Glomerular endothelial cell (primary cell): ENCODE measurements around the gene SLC7A1. TPM values are rescaled to one million over a fixed set of nuclear protein-coding genes. Genes with fewer than 3 reads are reported as not detected.
A peak's percentile ranks its signal among the peaks of the same experiment; 100 is the strongest.

ENCODE experiments used
- DNase-seq: peaks from one replicate; pipeline ENCODE4 v3.0.0-alpha.2; 2011; ENCODE audit warnings: low read depth, low spot score; ENCODE audit errors: extremely low read depth
- total RNA-seq: library from RNA; depleted of rRNA; stranded (reverse); fragments of >200 nt; gene quantifications from 2 replicates; pipeline ENCODE4 v1.2.3, GENCODE V29; 2015

The SLC7A1 gene
- total RNA-seq, 1 donor from 2014 or later, result 42.9 TPM

DNA sequence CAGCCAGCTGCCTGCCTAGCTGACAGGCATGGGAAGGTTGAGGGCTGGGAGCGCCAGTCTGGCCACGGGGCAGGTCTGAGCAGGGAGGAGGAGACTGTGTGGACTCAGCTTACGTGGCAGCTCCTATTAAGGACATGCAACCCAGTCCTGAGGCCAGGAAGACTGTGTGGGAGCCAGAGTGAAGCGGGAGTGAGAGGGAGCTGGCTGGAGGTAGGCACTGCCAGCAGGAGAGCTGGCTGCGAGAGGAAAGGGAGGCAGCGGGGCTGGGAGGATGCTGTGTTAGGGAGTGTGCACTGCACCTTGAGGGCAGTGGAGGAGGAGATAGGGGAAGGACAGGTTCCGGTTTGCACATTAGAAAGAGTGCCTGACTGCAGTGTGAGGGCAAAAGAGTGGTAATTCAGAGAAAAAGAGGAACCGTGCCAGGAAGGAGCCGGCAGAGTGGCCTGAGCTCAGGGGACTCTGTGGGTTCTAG is 99.2 kb downstream of the SLC7A1 start:
- no peak for DNase-seq

DNA sequence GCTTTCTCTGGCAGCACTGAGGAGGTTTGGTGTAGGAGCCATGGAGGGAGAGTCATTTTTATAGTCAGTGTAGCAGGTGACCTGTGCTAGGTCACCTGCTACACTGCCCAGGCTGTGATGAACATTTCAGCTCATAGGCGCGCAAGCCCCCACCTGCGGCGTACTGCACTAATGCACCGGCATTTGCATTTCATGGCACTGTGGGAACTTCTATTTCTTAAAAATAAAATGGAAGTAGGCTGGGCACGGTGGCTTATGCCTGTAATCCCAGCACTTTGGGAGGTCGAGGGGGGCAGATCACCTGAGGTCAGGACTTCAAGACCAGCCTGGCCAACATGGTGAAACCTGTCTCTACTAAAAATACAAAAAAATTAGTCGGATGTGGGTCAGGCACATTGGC is 101.0 kb downstream of the SLC7A1 start:
- no peak for DNase-seq

DNA sequence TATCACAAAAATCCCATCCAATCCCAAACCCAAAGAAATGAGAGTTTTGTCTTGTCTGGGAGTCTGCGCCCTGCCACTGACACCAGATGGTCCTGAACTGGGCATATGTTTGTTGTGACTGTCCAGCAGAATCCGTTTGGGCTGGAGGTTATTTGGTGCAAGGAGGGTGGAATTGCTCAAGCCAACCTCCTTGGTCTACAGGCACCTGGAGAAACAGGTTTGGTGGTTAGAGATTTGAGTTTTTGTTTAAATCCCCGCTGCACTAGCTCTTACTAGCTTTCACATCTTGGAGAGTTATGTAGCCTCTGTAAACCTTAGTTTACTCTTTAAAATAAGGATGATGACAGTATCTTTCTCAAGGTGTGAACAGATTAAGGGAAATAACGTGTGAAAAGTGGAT is 101.7 kb downstream of the SLC7A1 start:
- DNase-seq, result no peak

DNA sequence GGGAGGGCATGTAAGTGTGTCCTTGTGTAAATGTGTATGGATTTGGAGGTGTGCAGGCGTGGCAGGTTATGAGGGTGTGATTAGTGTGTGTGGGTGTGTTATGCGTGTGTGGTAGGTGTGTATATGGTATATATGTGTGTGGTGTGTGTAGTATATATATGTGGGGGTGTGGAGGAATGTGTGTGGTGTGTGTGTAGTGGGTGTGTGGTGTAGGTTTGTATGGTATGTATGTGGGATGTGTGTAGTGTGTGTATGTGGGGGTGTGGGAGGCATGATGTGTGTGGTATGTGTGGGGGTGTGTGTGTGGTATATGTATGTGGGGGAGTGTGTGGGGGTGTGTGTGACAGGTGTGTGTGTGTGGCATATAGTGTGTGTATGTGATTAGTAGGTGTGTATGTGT is 104.2 kb downstream of the SLC7A1 start:
- no peak for DNase-seq

DNA sequence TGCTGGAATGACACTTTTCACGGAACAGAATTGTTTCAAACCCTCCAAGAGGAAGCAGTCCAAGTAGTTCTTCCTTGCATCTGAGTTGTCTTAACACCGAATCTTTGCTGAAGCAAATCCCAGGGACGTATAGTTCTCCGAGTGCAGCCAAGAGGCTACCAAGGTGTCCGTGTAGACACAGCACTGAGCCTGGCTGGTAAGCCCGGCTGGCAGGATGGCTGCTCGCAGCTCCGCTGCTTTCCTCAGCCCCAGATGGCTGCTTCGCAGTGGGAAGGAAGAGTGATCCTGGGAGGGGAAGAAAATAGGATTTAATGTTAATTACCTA is 105.0 kb downstream of the SLC7A1 start:
- DNase-seq, result no peak

DNA sequence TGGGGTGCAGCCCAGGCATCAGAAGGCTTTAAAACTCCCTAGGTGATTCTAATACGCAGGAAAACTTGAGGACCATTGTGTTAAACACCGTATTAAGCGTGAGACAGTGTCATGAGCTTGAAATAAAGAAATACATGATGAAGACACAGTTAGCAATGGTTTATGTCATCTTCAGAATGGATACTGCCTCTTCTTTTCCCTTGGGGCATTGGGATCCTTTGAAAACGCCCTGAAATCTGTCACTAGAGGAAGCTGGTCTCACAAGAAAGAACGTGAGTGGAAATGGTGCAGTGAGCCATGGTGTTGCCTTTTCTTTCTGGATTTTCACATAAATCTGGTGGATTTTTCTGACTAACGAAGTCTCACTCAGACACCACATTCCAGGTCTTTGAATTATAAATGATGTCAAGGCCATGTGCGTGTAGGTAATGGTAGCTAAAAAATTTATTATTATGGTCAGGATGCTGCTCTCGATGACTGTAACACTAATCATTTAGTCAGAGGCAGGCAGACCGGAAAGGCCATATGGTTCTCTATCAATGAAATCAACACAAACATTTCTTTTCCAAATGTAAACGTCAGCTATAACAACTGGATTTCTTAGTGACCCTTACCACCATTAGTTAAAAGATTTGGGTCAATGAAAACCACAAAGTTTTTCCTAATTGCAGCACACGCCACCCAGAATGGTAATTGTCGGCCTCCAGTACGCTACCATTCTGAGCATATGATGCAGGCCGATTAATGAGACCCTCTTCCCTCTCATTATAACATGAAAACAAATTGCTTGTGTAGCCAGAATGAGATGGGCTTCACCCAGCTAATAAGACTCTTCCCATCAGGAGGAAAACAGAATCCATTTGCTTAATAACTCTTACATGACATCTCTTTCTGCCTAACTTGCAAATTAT is 105.6 kb downstream of the SLC7A1 start:
- no peak for DNase-seq

DNA sequence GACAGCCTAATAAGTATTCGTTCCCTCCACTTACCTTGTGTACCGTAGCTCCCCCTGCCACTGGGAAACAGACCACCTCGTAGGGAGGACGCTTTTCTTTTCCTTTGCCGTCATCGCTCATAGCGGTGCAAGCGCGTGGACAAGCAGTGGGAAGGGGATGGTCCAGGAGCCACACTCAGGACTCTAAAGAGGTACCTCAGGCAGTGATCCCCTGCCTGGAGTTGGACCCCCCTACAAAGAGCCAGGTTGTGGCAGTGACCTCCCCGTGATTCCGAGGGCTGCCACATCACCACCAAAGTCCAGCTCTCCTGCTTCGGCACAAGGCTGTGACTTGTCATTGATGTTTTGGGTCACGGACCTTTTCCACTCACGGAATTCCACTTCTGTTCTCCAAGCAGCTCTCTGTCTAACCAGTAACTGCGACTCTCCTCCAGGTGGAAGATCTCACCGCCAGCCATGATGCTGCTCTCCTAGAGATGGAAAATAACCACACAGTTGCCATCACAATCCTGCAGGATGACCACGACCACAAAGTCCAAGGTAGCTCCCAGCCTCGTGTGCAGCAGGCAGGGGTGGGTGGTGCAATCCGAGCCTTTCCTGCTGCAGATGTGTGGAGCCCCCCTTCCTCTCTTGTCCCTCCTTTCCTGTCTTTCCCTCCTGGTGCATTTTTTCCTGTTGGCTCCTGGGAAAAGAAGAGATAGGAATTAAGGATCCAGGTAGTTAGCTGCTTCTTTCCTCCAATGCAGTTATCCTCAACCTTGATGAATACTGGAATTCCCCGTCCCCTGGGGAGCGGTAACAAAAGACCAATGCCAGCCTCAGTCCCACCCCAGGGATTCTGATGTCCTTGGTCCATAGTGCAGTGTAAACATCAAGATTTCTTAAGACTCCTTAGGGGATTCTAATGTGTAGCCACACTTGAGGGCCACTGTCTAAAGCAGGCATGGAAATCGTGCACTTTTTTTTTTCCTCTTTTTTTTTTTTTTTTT is 107.7 kb downstream of the SLC7A1 start:
- DNase-seq, result no peak

DNA sequence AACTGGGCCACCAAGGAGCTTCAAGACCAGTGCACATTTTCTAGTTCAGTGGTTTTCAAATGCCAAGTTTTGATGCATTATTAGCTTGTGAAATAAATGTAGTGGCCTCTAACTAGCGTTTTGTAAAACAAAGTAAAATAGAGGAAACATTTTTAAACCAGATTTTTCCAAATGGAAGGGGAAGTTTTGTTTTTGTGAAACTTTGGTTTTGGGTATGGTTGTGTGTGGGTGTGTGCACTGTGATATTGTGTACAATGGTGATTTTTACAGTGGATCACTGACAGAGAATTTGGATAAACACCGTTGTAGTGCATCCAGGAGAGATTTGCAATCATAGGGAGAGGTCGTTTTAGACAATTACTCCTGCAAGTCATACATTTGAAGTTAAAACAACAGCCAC is 108.9 kb downstream of the SLC7A1 start:
- DNase-seq, result no peak

DNA sequence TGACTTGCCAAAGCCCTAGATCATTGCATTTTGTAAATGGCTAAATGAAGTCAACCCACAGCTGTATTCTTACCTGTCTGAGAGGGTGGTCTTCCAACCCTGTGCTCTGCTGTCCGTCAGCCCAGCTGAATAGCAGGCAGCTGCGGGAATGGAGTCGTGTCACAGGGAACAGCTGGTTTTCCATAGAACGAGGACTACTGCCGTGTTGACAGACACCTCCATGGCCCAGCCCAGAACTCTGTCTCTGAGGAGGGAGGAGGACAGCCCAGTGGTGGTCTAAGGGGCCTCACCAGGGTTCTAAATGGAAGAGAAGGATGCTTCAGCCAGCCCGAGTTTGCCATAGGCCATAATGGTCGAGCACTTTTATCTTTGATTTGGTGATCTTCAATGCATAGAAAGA is 110.7 kb downstream of the SLC7A1 start:
- DNase-seq, result no peak

DNA sequence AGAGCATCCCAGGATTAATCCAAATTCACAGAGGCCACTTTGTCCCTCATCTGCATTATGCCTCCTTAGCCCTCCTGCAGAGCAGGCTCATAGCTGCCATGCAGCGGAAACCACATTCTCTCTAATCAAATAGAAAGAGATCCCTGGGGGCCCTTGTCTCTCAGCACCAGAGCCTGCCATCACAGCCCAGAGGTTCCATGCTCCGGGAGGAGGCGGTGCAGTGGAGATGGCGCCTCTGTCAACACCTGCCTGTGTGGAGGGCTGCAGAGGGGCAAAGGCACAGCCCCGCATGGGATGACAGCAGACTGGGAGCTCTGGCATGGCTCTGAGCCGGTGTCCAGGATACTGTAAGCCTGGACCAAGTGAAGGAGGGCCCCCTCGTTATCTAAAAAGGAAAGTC is 111.3 kb downstream of the SLC7A1 start:
- no peak for DNase-seq

DNA sequence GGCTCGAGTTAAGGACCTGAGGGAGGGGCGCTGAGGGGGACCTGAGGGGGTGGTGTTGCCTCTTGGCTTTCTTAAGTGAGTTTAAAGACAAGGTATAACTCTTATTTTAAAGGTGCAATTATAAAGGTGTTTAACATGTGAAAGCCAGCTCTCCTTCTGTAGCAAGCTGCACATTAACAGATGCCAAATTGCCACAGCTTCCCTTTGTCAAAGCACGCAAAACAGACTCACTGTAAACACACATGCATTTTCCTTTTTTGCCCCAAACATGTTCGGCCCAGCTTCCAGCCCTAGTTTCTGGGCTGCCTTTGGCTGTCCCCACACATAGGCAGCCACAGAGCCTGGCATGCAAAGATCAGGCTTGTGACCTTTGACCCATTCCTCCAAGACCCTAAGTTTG is 111.9 kb downstream of the SLC7A1 start:
- DNase-seq, result no peak

DNA sequence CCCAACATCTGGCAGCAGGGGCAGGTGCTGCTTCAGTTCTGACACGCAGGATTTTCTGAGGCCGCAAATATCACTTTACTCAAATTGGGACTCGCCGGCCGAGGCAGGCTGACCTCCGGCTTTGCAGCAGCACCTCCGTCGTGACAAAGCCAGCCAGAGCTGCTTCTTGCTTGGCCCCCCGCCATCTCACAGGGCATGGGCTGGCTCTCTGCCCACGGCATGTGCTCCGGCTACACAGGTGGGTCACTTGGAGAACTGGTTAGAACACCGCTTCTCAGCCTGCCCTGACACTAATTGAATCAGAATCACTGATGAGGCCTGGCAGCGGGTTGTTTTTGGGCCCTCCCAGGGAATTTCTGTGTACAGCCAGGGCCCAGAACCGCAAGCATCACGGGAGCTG is 112.3 kb downstream of the SLC7A1 start:
- no peak for DNase-seq

DNA sequence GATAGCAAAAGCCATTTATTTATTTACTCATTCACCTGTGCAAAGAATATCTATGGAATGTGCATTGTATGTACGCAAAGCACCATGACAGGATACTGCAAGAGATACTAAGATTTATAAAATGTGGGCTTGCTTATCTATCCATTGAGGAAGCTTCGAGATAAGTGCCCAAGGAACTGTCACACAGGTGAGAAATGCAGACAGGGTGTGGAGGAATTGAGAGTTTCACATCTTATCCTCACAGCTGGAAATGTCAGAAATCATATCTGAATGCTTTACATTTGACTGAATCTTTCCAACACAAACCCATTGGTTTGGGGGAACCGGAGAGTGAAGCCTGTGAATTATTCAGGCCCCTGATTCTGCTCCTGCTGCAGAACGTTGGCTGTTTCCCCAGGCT is 113.0 kb downstream of the SLC7A1 start:
- no peak for DNase-seq

DNA sequence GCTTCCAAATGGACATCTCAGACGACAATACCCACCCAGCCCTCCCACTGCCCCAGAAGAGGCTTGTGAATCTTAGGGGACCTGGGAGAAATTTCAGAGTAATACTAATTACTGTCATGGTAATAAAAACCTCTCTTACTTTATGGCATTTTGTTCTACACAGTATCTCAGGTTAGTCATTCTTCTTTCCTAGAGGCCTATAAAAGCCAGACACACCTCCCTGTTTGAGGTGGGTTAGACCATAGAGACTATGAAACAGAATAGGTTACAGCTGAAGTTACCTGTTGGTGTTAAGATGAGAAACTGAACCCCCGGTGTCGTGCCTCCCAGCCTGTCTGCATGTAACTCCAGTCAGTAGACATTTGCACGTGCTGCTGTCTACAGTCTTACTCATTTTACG is 113.9 kb downstream of the SLC7A1 start:
- DNase-seq, result no peak

DNA sequence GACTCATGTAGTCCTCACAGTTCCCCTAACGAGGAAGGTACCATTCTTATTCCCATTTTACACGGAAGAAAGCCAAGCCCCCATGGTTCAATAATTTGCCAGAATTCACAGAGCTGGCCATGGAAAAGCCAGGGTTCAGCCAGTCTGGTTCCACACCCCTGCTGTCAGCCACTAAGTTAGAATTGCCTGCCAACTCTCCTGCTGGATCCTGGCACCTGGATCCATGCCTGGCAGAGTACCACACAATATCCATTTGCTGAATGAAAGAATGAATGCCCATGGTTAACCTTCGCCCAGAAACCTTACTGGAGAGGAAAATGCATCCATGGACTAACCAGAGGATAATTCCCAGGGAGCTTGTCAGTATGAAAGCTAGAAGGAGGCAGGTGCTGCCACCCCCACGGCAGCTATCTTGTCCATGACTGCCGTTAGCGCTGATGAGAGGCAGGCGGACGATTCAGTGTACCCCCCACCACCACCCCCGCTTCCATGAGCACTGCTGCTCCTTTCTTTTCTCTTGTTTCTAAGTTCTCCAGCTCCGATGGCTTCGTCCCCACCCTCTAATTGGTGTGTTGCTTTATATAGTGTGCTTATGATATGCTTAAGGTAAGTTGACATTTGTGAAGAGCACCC is 114.5 kb downstream of the SLC7A1 start:
- no peak for DNase-seq

DNA sequence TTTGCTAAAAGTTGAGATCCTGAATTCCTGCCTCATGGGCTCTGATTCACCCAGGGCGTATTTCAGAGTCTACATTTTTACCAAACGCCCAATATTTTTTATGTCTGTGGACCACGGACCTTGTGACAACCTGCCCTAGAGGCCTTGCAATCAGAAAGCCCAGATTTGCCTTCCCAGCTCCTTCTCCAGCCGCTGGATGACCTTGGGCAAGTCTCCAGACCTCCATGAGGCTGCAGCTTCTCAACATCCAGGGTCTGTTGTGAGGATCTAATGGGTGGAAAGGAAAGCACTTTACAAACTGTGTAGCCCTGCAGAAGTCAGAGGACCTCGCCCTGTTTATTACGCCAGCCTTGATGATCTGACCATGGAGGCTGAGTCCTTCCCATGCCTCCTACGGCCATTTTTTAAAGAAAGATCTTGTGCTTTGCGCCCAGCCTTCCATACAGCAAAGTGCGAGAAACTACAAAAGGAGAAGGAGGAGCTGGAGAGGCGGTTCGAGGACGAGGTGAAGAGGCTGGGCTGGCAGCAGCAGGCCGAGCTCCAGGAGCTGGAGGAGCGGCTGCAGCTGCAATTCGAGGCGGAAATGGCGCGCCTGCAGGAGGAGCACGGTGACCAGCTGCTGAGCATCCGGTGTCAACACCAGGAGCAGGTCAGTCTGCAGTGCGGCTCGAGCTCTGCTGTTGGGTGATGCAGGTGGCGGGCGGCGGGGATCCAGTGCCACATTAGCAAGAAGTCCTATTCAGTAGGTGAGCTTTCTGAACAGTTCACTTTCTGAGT is 115.6 kb downstream of the SLC7A1 start:
- DNase-seq, result no peak

DNA sequence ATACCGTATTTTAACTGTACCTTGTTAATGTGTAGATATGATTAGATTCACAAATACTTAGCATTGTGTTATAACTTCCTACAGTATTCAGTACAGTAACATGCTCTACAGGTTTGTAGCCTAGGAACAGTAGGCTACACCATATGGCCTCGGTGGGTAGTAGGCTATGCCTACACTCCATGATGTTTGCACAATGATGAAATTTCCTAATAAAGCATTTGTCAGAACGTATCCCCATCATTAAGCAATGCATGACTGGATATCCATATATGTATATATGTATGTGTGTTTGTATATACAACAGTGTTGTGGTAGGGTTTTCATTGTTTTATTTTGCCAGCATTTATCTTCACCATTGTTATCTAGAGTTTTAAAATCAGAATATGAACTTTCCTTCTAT is 119.4 kb downstream of the SLC7A1 start:
- no peak for DNase-seq

DNA sequence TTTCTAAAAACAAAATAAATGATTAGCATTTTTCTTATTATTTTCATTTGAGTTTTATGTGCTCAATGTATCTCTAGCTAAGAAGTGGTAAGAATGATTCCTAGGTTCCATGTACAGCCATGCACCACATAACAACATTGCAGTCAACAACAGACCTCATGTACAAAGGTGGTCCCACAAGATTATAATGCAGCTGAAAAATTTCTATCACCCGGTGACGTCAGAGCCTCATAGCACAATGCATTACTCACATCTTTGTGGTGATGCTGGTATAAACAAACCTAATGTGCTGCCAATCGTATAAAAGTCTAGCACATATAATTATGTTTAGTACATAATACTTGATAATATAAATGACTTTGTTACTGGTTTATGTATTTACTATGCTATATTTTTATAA is 120.5 kb downstream of the SLC7A1 start:
- no peak for DNase-seq

DNA sequence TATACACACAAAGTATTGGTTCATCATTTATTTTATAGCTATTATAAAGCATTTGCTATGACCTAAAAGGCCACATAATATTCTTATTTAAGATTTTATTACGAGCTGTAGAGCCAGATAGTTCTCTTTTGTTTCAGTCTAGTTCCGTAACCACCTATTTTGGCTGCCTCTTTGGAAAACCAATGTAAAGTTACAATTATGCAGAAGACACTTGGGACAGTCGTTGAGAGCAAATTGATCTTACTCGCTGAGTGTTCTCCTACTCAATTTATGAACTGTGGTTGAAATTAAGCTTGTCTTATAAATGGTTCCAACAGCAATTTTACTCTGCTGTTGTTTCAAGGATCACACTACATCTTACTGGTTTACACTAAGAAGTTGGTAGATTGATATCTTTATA is 122.3 kb downstream of the SLC7A1 start:
- DNase-seq, result no peak

DNA sequence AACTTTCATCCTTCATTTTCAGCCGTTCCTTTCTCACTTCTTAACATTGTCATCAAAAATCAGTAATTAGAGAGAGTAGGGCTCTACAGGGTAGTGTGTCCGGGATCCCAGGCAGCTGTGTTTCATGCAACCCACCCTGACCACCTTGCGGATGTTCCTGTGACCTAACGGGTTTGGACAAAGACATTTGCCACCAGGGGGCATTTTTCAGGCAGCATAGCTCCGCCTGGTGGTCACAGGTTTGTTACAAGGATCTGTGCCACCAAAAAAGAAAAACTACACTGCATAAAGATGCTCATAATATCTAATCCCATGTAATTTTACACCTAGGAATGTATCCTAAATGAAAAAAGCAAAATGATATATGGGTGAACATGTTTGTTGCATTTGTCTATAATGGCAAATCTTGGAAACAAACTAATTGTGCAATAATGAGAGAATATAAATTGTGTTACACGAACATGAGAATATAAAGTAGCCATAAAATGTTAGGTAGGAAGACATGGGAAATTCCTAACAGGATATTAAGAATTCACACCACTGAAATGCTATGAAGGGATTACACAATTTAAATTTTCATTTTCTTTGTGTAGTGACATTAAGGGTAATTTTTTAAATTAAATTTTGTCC is 123.0 kb downstream of the SLC7A1 start:
- DNase-seq, result peak; percentile 34
